Stimulated activated CD4-positive, alpha-beta T cell treated with anti-CD3 and anti-CD28 coated beads, TNF-alpha, amount 100 ng/mL, for 48 hours (primary cell): Measurements from ENCODE around the gene MCL1.
A peak's percentile ranks its signal among the peaks of the same experiment; 100 is the strongest.
"Not testable (repeated sequence)": the region's sequence is repeated elsewhere in the genome, so short reads cannot be mapped to it uniquely, and the experiment has no call there.

Experiments
- DNase-seq, 3 donors: peaks; one replicate each; pipeline ENCODE4 v3.0.0-alpha.2; 2020; ENCODE audit warnings: low read depth in 3 of 3

Gene MCL1

DNA sequence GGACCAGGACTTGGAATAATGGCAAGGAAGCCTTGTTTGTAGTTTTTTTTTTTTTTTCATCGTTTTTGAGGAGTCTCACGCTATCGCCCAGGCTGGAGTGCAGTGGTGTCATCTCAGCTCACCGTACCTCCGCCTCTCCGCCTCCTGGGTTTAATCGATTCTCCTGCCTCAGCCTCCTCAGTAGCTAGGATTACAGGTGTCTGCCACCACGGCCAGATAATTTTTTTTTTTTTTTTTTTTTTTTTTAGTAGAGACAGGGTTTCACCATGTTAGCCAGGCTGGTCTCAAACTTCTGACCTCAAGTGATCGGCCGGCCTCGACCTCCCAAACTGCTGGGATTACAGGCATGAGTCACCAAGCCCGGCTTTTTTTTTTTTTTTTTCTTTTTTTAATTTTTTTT lies 23.0 kb upstream of the MCL1 start:
- DNase-seq, result not testable (repeated sequence)

- DNase-seq, result no peak
Observed at GRCh38 chr1:150601540-150601939, 22.1 kb upstream of the MCL1 start.

DNA sequence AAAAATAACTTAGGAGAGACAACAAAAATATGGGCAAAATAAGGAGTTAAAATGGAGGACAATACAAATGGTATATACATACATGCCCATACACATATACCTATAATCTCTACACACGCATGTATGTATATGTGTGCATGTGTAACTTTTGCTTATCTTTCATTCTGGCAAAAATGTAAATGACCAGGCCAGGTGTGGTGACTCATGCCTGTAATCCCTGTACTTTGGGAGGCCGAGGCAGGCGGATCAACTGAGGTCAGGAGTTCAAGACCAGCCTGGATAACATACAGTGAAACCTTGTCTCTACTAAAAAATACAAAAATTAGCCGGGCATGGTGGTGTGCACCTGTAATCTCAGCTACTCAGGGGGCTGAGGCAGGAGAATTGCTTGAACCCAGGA lies 18.9 kb upstream of the MCL1 start:
- not testable (repeated sequence) for DNase-seq

GRCh38 chr1:150596976-150597375 lies 17.6 kb upstream of the MCL1 start:
- no peak for DNase-seq

DNA sequence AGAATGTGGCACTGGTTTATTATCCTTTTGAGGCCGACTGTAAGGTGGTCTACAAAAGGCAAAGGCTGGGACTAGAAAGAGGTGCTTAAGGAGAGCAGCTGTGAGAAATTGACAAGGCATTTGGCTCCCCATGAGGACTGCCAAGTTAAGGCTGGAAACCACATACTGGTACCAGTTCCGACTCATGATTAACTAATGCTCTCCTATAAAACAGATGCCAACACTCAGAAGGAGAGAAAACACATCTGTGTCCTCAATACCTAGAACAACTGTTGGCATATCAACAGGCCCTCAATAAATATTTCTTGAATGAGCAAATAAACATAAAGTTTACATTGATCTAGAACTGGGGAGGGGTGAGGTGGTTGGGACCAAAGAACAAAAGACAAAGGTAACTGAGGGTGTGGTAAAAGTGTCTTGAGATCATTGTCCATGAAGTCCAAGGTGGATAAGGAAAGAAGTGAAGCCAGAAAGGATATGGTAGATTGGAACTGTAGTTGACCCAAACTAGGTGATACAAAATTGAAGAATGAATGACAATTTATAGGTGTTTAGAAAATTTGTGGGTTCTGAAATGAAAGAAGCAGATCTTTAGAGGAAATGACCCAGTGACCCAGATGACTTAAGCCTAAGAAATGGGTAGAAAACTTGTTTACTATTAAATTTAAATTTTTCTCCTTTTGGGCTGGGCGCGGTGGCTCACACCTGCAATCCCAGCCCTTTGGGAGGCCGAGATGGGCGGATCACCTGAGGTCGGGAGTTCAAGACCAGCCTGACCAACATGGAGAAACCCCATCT lies 16.9 kb upstream of the MCL1 start:
- DNase-seq, result no peak

DNA sequence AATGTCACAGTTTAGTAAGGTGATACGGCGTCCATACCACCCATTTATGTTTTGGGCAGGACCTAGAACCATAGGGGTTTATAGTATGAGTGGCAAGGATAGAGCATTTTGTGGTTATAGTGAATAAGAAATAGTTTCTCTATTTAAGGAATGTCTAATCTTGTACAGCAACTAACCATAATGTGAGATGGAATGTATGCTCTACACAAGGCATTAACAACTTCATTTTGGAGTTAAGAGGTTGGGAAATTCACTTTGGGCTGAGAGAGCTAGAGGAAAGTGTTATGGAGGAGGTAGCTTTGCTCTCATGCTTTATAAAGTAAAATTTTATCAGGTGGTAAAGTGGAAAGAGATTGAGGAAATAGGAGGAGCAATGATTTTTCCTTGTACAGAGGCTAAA lies 3.0 kb upstream of the MCL1 start:
- DNase-seq, result no peak

DNA sequence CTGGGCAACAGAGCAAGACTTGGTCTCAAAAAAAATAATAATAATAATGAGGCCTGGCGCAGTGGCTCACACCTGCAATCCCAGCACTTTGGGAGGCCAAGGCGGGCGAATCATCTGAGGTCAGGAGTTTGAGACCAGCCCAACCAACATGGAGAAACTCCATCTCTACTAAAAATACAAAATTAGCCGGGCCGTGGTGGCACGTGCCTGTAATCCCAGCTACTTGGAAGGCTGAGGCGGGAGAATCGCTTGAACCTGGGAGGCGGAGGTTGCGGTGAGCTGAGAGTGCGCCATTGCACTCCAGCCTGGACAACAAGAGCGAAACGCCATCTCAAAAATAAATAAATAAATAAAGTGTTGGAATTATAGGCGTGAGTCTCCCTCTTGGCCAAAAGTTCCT lies 2.6 kb upstream of the MCL1 start:
- not testable (repeated sequence) for DNase-seq

- not testable (repeated sequence) for DNase-seq
Observed at GRCh38 chr1:150581437-150581836, 2.0 kb upstream of the MCL1 start.

GRCh38 chr1:150580966-150581365 lies 1.6 kb upstream of the MCL1 start:
- not testable (repeated sequence) for DNase-seq

DNA sequence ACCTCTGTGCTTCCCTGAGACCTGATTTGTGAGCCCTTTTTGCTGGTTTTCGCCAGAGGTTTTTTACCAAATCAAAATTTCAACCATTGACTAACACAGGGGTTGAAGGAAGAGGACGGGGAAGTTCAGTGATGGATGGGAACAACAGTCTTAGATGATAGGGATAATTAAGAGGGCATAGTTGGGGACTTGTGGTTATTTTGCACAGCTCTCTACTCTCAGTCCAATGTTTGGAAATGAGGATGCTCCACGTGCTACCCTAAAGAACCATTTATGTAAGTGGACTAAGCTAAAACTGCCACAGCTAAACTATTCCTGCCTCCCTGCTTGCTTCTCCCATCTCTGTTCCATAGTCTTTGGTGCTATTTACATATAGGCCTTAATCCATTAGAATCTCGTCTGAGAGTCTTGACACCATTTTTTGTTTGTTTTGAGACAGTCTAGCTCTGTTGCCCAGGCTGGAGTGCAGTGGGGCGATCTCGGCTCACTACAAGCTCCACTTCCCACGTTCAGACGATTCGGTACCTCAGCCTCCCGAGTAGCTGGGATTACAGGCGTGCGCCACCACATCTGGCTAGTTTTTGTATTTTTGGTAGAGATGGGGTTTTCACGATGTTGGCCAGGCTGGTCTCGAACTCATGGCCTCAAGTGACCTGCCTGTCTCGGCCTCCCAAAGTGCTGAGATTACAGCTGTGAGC lies 684 bp upstream of the MCL1 start:
- DNase-seq, result no peak

DNA sequence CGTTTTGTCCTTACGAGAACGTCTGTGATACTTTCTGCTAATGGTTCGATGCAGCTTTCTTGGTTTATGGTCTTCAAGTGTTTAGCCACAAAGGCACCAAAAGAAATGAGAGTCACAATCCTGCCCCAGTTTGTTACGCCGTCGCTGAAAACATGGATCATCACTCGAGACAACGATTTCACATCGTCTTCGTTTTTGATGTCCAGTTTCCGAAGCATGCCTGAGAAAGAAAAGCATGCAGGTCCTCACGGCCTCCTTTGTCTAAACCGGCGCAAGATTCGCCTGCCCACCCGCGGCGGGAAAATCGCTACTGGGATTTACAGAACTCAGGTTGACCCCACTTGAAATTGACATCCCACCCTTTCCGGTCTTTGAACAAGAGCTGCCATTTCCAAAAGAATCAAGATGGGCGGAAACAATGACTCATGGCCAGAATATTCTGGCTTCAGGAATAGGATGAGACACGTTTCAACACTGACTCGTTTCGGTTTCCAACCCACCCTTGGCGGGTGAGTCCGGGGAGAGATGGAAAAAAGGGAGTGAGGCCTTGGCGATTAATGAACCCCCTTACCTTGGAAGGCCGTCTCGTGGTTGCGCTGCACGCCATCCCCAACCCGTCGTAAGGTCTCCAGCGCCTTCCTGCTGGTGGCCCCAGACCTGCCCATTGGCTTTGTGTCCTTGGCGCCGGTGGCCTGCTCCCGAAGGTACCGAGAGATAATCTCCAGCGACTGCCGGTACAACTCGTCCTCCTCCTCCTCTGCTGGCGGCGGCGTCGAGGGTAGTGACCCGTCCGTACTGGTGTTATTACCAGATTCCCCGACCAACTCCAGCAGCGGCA lies 919 bp downstream of the MCL1 start:
- peak in 1 of 3 donors; percentile 49 for DNase-seq

- DNase-seq, result no peak
Observed at GRCh38 chr1:150577557-150578271, 1.7 kb downstream of the MCL1 start.

DNA sequence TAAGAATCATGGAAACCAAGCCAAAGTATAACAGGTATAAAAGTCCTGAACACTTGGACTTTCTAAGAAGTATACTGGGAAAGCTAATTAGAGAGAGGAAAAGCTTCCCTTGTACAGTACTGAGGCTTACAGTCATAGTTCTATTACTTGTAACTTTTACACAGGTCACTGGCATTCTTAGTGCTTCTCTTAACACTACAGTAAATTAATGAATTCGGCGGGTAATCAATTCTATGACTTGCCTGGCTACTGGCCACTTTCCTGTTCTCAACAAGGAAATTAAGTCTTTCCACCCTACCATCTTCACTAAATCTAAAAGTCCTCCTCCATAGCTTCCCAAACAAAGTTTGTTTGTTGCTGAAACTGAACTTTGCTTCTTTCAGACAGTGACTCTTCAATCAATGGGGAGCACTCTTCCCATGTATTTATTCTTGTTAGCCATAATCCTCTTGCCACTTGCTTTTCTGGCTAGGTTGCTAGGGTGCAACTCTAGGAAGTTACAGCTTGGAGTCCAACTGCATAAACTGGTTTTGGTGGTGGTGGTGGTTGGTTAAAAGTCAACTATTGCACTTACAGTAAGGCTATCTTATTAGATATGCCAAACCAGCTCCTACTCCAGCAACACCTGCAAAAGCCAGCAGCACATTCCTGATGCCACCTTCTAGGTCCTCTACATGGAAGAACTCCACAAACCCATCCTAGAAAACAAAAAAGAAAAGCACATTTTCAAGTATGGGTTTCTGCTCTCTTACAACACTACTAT lies 2.4 kb downstream of the MCL1 start:
- DNase-seq, result no peak

DNA sequence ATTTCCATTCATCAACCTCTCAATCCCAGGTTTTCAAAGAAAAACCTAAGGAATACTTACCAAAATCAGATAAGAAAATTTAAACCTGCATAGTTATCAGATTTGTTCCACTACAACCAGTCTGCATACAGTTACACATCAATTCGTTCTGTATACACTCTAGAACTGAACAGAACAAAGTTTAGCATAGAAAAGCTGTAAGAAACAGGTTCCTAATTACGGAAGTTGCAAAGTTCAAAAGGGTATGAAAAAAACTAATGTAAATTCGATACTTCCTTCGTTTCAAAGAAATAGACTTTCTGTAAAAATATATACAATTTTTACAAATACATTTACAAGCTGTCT lies 3.1 kb downstream of the MCL1 start:
- DNase-seq, result no peak

- DNase-seq, result no peak
Observed at GRCh38 chr1:150575518-150576366, 3.7 kb downstream of the MCL1 start.

- no peak for DNase-seq
Observed at GRCh38 chr1:150575072-150575489, 4.3 kb downstream of the MCL1 start.

DNA sequence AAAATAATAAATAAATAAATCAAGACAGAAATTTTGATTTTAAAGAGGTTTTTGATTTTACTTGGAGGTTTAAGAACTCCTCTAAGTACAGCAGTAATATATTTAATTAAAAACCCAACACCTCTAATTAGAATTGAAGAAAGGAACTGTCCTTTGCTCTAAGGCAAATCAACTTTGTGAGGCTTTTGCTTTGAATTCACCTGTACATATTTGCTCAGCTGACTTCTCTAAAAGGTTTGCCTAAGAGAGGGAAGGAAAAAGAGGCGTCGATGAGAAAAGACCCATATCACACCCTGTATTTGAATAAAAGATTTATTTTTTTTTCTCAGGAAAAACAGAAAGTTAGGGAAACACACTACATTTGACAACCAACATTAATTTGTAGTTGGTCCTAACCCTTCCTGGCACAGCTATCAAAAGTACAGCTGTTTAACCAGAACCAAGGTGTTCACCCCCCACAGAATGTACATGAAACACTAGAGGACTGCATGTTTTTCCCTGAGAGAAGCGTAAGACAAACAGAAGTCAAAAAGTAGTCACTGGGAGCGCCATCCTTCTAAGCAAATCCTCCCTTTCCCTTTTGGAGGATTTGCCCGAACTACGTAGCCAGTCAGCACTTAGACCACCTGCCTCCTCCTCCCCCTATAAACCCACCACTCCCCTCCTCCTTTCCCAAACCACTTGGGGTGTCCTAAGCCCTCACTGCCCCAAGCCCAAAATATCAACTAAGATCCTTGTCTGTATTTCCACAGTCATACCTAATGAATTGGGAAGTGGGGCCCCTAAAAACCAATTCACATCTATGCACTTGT lies 4.9 kb downstream of the MCL1 start:
- DNase-seq, result no peak

- DNase-seq, result not testable (repeated sequence)
Observed at GRCh38 chr1:150573648-150574071, 5.8 kb downstream of the MCL1 start.
